OCI-LY1 (cell line): ENCODE data around the gene METTL1.

Experiments
- EZH2 ChIP-seq: fragments of 200-600 bp; sonication (generic), shearing (Covaris generic); IDR thresholded peaks from 2 replicates; pipeline ENCODE4 v1.8.0; 2017; ENCODE audit warnings: borderline replicate concordance, mixed run types, mild to moderate bottlenecking, antibody characterized with exemption, low read length, moderate library complexity, mixed read lengths
- TF ChIP-seq, protein P1 (sequence below): fragments of 200-600 bp; sonication (generic), shearing (Covaris generic); IDR thresholded peaks from 2 replicates; pipeline ENCODE4 v1.5.1; 2017; ENCODE audit warnings: mild to moderate bottlenecking, antibody characterized with exemption, low read length, moderate library complexity, mixed read lengths

- TF ChIP-seq, protein P1, sequence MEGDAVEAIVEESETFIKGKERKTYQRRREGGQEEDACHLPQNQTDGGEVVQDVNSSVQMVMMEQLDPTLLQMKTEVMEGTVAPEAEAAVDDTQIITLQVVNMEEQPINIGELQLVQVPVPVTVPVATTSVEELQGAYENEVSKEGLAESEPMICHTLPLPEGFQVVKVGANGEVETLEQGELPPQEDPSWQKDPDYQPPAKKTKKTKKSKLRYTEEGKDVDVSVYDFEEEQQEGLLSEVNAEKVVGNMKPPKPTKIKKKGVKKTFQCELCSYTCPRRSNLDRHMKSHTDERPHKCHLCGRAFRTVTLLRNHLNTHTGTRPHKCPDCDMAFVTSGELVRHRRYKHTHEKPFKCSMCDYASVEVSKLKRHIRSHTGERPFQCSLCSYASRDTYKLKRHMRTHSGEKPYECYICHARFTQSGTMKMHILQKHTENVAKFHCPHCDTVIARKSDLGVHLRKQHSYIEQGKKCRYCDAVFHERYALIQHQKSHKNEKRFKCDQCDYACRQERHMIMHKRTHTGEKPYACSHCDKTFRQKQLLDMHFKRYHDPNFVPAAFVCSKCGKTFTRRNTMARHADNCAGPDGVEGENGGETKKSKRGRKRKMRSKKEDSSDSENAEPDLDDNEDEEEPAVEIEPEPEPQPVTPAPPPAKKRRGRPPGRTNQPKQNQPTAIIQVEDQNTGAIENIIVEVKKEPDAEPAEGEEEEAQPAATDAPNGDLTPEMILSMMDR = no peak
- no peak for TF ChIP-seq EZH2
Measured at GRCh38 chr12:57779736-57780135, 7.8 kb upstream of the METTL1 start.
